Fibroblast of villous mesenchyme (primary cell): ENCODE results near the gene SLC19A1. TPM values are rescaled to one million over a fixed set of nuclear protein-coding genes. Genes with fewer than 3 reads are reported as not detected.

Source experiments
- DNase-seq: peaks from one replicate; pipeline ENCODE4 v3.0.0-alpha.2; 2010; ENCODE audit warnings: low read depth
- H3K4me3 ChIP-seq: 2 replicates; pipeline ENCODE4 v1.5.1; 2011; ENCODE audit warnings: low read depth, mild to moderate bottlenecking, low read length
- total RNA-seq: library from RNA; depleted of rRNA; stranded (reverse); fragments of >200 nt; gene quantifications from 2 replicates; pipeline ENCODE4 v1.2.3, GENCODE V29; 2012
- TF ChIP-seq, protein P1 (sequence below): IDR thresholded peaks from 2 replicates; pipeline ENCODE4 v1.5.1; 2012; ENCODE audit warnings: low read depth, mild to moderate bottlenecking, low read length; ENCODE audit not compliant: insufficient read depth

SLC19A1 gene
- total RNA-seq, 1 donor, result 6.5 TPM

GRCh38 chr21:45490049-45490731, 52.0 kb downstream of the SLC19A1 start:
- no peak overlapping the region for H3K4me3 ChIP-seq
- TF ChIP-seq, protein P1, sequence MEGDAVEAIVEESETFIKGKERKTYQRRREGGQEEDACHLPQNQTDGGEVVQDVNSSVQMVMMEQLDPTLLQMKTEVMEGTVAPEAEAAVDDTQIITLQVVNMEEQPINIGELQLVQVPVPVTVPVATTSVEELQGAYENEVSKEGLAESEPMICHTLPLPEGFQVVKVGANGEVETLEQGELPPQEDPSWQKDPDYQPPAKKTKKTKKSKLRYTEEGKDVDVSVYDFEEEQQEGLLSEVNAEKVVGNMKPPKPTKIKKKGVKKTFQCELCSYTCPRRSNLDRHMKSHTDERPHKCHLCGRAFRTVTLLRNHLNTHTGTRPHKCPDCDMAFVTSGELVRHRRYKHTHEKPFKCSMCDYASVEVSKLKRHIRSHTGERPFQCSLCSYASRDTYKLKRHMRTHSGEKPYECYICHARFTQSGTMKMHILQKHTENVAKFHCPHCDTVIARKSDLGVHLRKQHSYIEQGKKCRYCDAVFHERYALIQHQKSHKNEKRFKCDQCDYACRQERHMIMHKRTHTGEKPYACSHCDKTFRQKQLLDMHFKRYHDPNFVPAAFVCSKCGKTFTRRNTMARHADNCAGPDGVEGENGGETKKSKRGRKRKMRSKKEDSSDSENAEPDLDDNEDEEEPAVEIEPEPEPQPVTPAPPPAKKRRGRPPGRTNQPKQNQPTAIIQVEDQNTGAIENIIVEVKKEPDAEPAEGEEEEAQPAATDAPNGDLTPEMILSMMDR, result no peak
- no peak for DNase-seq

GRCh38 chr21:45489722-45489982, 52.6 kb downstream of the SLC19A1 start:
- TF ChIP-seq, protein P1, result no peak
- DNase-seq, result no peak
- H3K4me3 ChIP-seq, result no peak overlapping the region

DNA sequence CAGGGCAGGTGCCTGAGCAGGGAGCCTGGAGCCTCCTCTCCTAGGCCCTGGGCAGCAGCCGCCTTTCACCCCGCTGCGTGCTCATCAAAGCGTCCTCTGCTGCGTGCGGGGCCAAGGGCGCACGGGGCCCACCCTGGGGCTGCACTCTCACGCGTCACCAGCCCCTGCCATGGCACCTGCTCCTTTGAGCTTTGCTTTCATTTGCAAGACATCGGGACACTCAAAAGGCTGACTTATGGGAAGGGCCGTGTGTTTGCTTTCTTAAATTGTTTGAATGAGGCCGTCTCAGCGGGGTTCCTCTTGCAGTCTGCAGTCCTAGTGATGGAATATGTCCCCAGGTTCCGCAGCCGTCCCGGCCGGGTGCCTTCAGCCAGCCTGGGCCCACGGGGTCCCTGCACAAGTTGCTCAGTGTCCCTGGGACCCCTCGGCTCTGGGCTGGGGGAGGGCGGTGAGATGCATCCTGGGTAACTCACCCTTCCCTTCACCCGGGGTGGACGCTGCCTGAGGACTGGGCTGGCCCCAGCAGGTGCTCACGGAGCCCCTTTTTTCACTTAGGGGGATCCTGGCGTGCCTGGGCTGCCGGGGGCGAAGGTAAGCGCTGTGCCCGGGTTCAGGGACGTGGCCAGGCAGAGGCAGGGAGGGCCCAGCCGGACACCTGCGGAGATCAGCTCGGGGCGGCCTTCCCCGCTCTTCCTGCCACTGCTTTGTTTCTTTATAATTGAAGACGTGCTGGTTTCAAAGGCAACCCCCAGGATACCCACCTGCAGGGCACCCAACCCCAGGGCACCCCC, 53.1 kb downstream of the SLC19A1 start:
- H3K4me3 ChIP-seq, result no peak overlapping the region
- TF ChIP-seq, protein P1, result no peak
- DNase-seq, result no peak

GRCh38 chr21:45487891-45488600, 54.2 kb downstream of the SLC19A1 start:
- H3K4me3 ChIP-seq, result no peak overlapping the region
- TF ChIP-seq, protein P1, result no peak
- DNase-seq, result no peak

- TF ChIP-seq, protein P1, result no peak
- H3K4me3 ChIP-seq, result no peak overlapping the region
- no peak for DNase-seq
Measured at GRCh38 chr21:45487161-45487806, 55.0 kb downstream of the SLC19A1 start.

GRCh38 chr21:45486443-45487160, 55.6 kb downstream of the SLC19A1 start:
- no peak overlapping the region for H3K4me3 ChIP-seq
- TF ChIP-seq, protein P1, result no peak
- DNase-seq, result no peak
